Loucy (cell line): ENCODE data around the gene TEDC2.

Experiments
- CTCF ChIP-seq: fragments of 200-600 bp; sonication (generic); conservative IDR thresholded peaks from 2 replicates; pipeline ENCODE4 v1.5.1; 2014; ENCODE audit warnings: mild to moderate bottlenecking, antibody characterized with exemption, low read length
- EZH2phosphoT487 ChIP-seq: fragments of 200-600 bp; IDR thresholded peaks from 2 replicates; pipeline ENCODE4 v1.6.1; 2018; ENCODE audit warnings: antibody characterized with exemption, mild to moderate bottlenecking, moderate library complexity, borderline replicate concordance

- TF ChIP-seq CTCF (no peak), EZH2phosphoT487 (no peak)
Measured at GRCh38 chr16:2471016-2471652, 11.2 kb downstream of the TEDC2 start, which contains the start of gene NTN3.
